SU-DHL-6 (cell line): ENCODE data around the gene KIF18A.
"Not testable (repeated sequence)": the region's sequence is repeated elsewhere in the genome, so short reads cannot be mapped to it uniquely, and the experiment has no call there.

Experiments used
- EZH2phosphoT487 ChIP-seq: fragments of 200-600 bp; sonication (generic), shearing (Covaris generic); conservative IDR thresholded peaks from 2 replicates; pipeline ENCODE4 v1.6.1; 2018; ENCODE audit warnings: mild to moderate bottlenecking, antibody characterized with exemption, low read length, moderate library complexity, mixed read lengths
- TF ChIP-seq, protein P1 (sequence below): fragments of 200-600 bp; sonication (generic); IDR thresholded peaks from one replicate; pipeline ENCODE4 v1.5.1; 2017; ENCODE audit warnings: antibody characterized with exemption, mild to moderate bottlenecking, low read length, moderate library complexity; ENCODE audit not compliant: insufficient read depth, poor library complexity, severe bottlenecking

DNA sequence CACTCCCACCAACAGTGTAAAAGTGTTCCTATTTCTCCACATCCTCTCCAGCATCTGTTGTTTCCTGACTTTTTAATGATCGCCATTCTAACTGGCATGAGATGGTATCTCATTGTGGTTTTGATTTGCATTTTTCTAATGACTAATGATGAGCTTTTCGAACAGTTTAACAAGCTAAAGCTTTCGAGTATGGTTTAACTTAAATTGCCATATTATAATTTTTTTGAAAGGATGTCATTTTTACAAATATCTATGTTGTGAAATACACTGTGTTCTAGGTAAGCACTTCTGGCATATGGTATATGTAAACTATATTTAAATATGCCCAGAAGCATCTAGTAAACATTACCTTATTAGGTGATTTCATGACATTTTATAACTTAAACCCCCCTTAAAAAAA, 20.3 kb downstream of the KIF18A start:
- TF ChIP-seq, protein P1, sequence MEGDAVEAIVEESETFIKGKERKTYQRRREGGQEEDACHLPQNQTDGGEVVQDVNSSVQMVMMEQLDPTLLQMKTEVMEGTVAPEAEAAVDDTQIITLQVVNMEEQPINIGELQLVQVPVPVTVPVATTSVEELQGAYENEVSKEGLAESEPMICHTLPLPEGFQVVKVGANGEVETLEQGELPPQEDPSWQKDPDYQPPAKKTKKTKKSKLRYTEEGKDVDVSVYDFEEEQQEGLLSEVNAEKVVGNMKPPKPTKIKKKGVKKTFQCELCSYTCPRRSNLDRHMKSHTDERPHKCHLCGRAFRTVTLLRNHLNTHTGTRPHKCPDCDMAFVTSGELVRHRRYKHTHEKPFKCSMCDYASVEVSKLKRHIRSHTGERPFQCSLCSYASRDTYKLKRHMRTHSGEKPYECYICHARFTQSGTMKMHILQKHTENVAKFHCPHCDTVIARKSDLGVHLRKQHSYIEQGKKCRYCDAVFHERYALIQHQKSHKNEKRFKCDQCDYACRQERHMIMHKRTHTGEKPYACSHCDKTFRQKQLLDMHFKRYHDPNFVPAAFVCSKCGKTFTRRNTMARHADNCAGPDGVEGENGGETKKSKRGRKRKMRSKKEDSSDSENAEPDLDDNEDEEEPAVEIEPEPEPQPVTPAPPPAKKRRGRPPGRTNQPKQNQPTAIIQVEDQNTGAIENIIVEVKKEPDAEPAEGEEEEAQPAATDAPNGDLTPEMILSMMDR = not testable (repeated sequence)
- not testable (repeated sequence) for TF ChIP-seq EZH2phosphoT487
